IMR-90 (cell line): ENCODE data around the gene RNF213.

Experiments
- BHLHE40 ChIP-seq: fragments of 150-350 bp; IDR thresholded peaks from 2 replicates; pipeline ENCODE4 v1.6.1; 2016; ENCODE audit warnings: mild to moderate bottlenecking, low read depth, low read length
- CEBPB ChIP-seq: IDR thresholded peaks from 2 replicates; pipeline ENCODE4 v1.6.1; 2012; ENCODE audit warnings: low read depth, low read length, improper control_type of control experiment
- CHD1 ChIP-seq: IDR thresholded peaks from 2 replicates; pipeline ENCODE4 v1.6.1; 2012; ENCODE audit warnings: low read depth, low read length, improper control_type of control experiment
- CTCF ChIP-seq: conservative IDR thresholded peaks from 2 replicates; pipeline ENCODE4 v1.5.1; 2012; ENCODE audit warnings: mild to moderate bottlenecking, low read depth, low read length, improper control_type of control experiment
- ELK1 ChIP-seq: fragments of 150-350 bp; IDR thresholded peaks from 2 replicates; pipeline ENCODE4 v1.6.1; 2016; ENCODE audit warnings: low read depth, mild to moderate bottlenecking, low read length, moderate library complexity, borderline replicate concordance
- FOS ChIP-seq: fragments of 150-350 bp; IDR thresholded peaks from 2 replicates; pipeline ENCODE4 v1.6.1; 2016; ENCODE audit warnings: low read depth, low read length
- MAZ ChIP-seq: IDR thresholded peaks from 2 replicates; pipeline ENCODE4 v1.6.1; 2012; ENCODE audit warnings: low read depth, mild to moderate bottlenecking, low read length, improper control_type of control experiment, moderate library complexity, borderline replicate concordance
- MXI1 ChIP-seq: IDR thresholded peaks from 2 replicates; pipeline ENCODE4 v1.6.1; 2012; ENCODE audit warnings: low read depth, mild to moderate bottlenecking, low read length, moderate library complexity, borderline replicate concordance
- POLR2A ChIP-seq: IDR thresholded peaks from 2 replicates; pipeline ENCODE4 v1.6.1; 2012; ENCODE audit warnings: mild to moderate bottlenecking, low read depth, low read length
- RAD21 ChIP-seq: IDR thresholded peaks from 2 replicates; pipeline ENCODE4 v1.6.1; 2012; ENCODE audit warnings: low read length, improper control_type of control experiment
- RCOR1 ChIP-seq: IDR thresholded peaks from 2 replicates; pipeline ENCODE4 v1.6.1; 2012; ENCODE audit warnings: mild to moderate bottlenecking, low read length, improper control_type of control experiment; ENCODE audit not compliant: insufficient replicate concordance
- USF2 ChIP-seq: fragments of 150-350 bp; IDR thresholded peaks from 2 replicates; pipeline ENCODE4 v1.6.1; 2017; ENCODE audit warnings: mild to moderate bottlenecking, antibody characterized with exemption, low read length, low read depth

GRCh38 chr17:80260791-80261158, at the start of gene RNF213:
- TF ChIP-seq CTCF: no peak
- peak; percentile 61; the same call in 1 of the 2 replicates for TF ChIP-seq POLR2A
- no peak for TF ChIP-seq RCOR1
- no peak for TF ChIP-seq CHD1
- no peak for TF ChIP-seq FOS
- no peak for TF ChIP-seq BHLHE40
- no peak for TF ChIP-seq CEBPB
- TF ChIP-seq RAD21: no peak
- no peak for TF ChIP-seq MXI1
- TF ChIP-seq MAZ: no peak
- no peak for TF ChIP-seq ELK1
- peak; percentile 29; the same call in 1 of the 2 replicates for TF ChIP-seq USF2
